ENCODE results near the gene ST6GALNAC3. TPM values are rescaled to one million over a fixed set of nuclear protein-coding genes. Genes with fewer than 3 reads are reported as not detected.

The ST6GALNAC3 gene
- total and polyA plus RNA-seq, 2 experiments from 2014 or later = 29.4 to 33.3 TPM

GRCh38 chr1:76031496-76031895 is 43.0 kb upstream of the ST6GALNAC3 start:
- TF ChIP-seq EZH2phosphoT487 (IDR thresholded peaks at IDR 0.05; ENCODE audit: low read depth, severe bottlenecking, unreplicated experiment) (no peak), CTCF (IDR thresholded peaks at IDR 0.05; ENCODE audit: poor library complexity) (no peak), EZH2 (IDR thresholded peaks at IDR 0.05; ENCODE audit: borderline replicate concordance) (no peak)
- no peaks in the 10 kb centered on the region for H3K9me2 ChIP-seq (replicated peaks; ENCODE audit: insufficient read depth)
- no peaks in the 10 kb centered on the region for H3K4me1 ChIP-seq (ENCODE audit: insufficient read depth)
- H3K4me2 ChIP-seq = no peak overlapping the region
- H4K20me1 ChIP-seq (ENCODE audit: insufficient read depth, poor library complexity, severe bottlenecking) = no peaks in the 10 kb centered on the region
- H3K36me3 ChIP-seq (replicated peaks; ENCODE audit: insufficient read depth, low read depth) = no peaks in the 10 kb centered on the region
- no peaks in the 10 kb centered on the region for H3K79me2 ChIP-seq
- no peak for DNase-seq (ENCODE audit: low spot score)
- 91% methylated on average over 2 of the region's 2 CpGs for WGBS (ENCODE audit: low lambda C conversion rate, missing lambda C conversion rate)
- H2AFZ ChIP-seq = no peak overlapping the region
- no peaks in the 10 kb centered on the region for H3K9me3 ChIP-seq (ENCODE audit: low read depth)
- H3K27me3 ChIP-seq = no peaks in the 10 kb centered on the region
- no peak overlapping the region for H3K4me3 ChIP-seq
- no peak overlapping the region for H3K27ac ChIP-seq

GRCh38 chr1:76033800-76034475 is 40.6 kb upstream of the ST6GALNAC3 start:
- Histone ChIP-seq H2AFZ (no peak overlapping the region), H3K79me2 (no peaks in the 10 kb centered on the region), H3K27me3 (no peaks in the 10 kb centered on the region), H3K4me2 (no peak overlapping the region), H3K9me2 (replicated peaks; ENCODE audit: insufficient read depth) (no peaks in the 10 kb centered on the region), H3K4me1 (ENCODE audit: insufficient read depth) (peaks cover 11% of the 10 kb centered on the region), H3K9me3 (ENCODE audit: low read depth) (no peaks in the 10 kb centered on the region), H4K20me1 (ENCODE audit: insufficient read depth, poor library complexity, severe bottlenecking) (no peaks in the 10 kb centered on the region), H3K4me3 (no peak overlapping the region), H3K27ac (no peak overlapping the region), H3K36me3 (replicated peaks; ENCODE audit: insufficient read depth, low read depth) (no peaks in the 10 kb centered on the region)
- WGBS (ENCODE audit: low lambda C conversion rate, missing lambda C conversion rate) = 95% methylated on average over 3 of the region's 3 CpGs
- no peak for TF ChIP-seq EZH2phosphoT487 (IDR thresholded peaks at IDR 0.05; ENCODE audit: low read depth, severe bottlenecking, unreplicated experiment)
- no peak for TF ChIP-seq CTCF (IDR thresholded peaks at IDR 0.05; ENCODE audit: poor library complexity)
- DNase-seq (ENCODE audit: low spot score) = no peak

- no peaks in the 10 kb centered on the region for H3K27me3 ChIP-seq
- 70% methylated on average over 2 of the region's 2 CpGs for WGBS (ENCODE audit: low lambda C conversion rate, missing lambda C conversion rate)
- no peak overlapping the region for H2AFZ ChIP-seq
- no peaks in the 10 kb centered on the region for H3K36me3 ChIP-seq (replicated peaks; ENCODE audit: insufficient read depth, low read depth)
- H3K9me3 ChIP-seq (ENCODE audit: low read depth) = no peaks in the 10 kb centered on the region
- H3K4me3 ChIP-seq = no peak overlapping the region
- TF ChIP-seq EZH2phosphoT487 (IDR thresholded peaks at IDR 0.05; ENCODE audit: low read depth, severe bottlenecking, unreplicated experiment) (no peak), CTCF (IDR thresholded peaks at IDR 0.05; ENCODE audit: poor library complexity) (peak; percentile 55), EZH2 (IDR thresholded peaks at IDR 0.05; ENCODE audit: borderline replicate concordance) (no peak)
- DNase-seq (ENCODE audit: low spot score) = peak; percentile 28
- no peak overlapping the region for H3K4me2 ChIP-seq
- no peaks in the 10 kb centered on the region for H3K79me2 ChIP-seq
- H3K9me2 ChIP-seq (replicated peaks; ENCODE audit: insufficient read depth) = no peaks in the 10 kb centered on the region
- no peak overlapping the region for H3K27ac ChIP-seq
- H4K20me1 ChIP-seq (ENCODE audit: insufficient read depth, poor library complexity, severe bottlenecking) = no peaks in the 10 kb centered on the region
- peaks cover 22% of the 10 kb centered on the region for H3K4me1 ChIP-seq (ENCODE audit: insufficient read depth)
Observed at GRCh38 chr1:76035053-76035452, 39.5 kb upstream of the ST6GALNAC3 start.

Measured in hepatocyte (in vitro differentiated cells).